Myocyte (in vitro differentiated cells): ENCODE results near the gene KCNIP2. TPM values are rescaled to one million over a fixed set of nuclear protein-coding genes. Genes with fewer than 3 reads are reported as not detected.
A peak's percentile ranks its signal among the peaks of the same experiment; 100 is the strongest.

Experiments
- DNase-seq: peaks from one replicate; pipeline ENCODE4 v3.0.0-alpha.2; 2012; ENCODE audit warnings: low read depth
- total RNA-seq: library from RNA; depleted of rRNA; stranded (reverse); fragments of >200 nt; gene quantifications from 2 replicates; pipeline ENCODE4 v1.2.3, GENCODE V29; 2014

KCNIP2 gene
- total RNA-seq, 1 donor from 2014 or later = 0.45 TPM

GRCh38 chr10:101783736-101784118 lies 59.9 kb downstream of the KCNIP2 start:
- DNase-seq = no peak

GRCh38 chr10:101782811-101783735 lies 60.5 kb downstream of the KCNIP2 start, which contains the start of gene NPM3:
Gene NPM3, minus strand, starts transcription at chr10:101783446. Its CDS starts 56 bp downstream, at chr10:101783390.
- peak; percentile 82 for DNase-seq

DNA sequence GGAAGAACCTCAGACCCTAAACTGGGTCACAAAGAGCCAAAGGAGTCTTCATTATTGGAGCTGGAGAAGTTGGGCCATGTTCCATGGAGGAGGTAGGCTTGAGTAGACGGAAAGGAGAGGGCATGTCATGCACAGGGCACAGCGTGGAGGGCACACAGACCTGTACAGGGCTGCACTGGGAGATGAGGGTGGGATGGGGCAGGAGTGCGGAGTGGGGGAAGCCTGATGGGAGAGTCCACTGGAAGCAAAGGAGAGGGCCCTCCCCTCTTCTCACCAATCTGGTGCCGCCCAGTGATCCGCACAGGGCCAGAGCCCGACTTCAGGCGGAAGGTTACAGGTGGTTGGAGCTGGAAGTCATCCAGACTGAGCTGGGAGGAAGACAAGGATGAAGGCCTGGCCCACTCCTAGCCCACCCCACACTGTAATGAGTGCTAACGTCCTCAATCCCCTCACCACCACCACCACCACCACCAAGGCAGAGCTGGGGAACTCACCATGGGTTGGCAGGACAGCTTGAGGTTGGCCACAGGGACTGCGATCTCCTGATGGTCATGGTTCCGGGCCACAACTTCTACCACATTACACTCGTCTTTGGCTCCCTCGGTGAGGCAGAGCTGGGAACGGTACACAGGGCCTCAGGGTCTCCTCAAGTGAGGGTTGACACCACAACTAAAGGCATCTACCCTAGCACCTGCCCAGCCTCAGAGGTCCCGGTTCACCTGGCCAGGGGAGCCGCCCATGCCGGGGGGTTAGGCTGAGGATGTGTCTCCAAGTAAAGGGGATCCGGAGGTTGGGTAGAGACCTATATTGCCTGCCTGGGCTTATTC lies 61.4 kb downstream of the KCNIP2 start:
- no peak for DNase-seq

- DNase-seq = no peak
These were observed 62.0 kb downstream of the KCNIP2 start for GRCh38 chr10:101781655-101781983.

DNA sequence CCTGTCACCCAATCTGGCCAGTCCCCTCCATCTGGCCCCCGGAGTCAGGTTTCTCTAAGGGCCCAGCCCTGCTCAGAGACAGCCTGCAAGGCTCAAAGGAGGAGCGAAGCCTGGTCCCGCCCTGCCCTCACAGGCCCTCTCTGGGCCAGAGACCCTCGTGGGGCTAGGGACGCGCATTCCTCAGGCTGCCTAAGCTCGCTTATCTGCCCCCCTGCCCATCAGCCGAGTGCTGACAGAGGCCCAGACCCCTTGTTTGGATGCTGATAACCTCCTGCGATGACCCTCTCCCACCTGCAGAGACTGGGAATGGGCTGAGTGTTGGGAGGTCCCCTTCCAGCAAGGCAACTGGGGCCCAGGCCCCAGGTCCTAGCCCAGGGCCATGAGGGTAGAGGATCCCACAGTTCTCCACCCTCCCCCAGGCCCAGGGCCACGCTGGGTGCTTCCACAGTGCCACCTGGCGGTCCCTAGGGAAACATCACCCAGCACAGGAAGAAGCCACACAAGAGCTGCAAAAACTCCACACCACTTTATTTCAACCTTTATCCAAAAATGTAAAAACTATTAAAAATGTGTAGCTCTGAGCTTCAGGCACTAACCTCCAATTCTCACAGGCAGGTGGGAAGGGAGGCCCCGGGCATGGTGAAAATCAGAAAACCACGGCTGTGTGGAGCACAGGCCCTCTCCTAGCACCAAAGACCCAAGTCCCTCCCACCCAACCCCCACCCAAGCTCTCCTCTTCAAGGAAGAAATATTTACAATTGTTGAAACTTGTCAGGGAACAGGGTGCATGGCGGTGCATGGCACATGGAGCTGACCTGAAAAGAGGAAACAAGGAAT lies 62.6 kb downstream of the KCNIP2 start:
- DNase-seq = peak; percentile 70

GRCh38 chr10:101780187-101780817 lies 63.3 kb downstream of the KCNIP2 start:
- DNase-seq = no peak

DNA sequence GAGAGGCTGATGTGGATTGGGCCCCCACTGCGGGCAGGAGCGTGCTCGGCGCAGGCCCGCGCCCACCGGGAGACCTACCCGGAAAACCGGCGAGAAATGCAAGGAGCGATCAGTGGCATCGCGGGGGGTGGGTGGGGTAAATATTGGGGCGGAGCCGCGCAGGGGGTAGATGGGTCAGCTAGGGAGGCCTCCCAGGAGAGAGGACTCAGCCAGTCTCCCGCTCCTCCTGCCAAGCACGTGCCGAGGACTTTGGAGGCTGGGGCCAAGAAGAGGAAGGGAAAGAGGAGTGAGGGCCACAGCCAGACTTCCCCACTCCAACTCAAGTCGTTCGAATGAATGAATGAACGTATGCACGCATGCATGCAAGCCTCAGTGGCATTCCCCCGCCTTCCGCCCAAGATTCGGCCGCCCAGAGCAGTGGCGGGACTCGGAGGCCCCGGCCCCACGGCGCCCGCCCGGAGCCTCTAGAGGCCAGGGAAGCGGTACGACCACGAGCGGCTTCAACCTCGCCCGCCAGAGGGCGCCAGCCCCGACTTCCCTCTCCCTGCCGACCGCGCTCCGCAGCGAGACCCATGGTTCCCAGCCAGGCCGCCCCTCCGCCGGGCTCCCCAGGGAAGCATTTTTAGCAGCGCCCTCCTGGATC lies 63.9 kb downstream of the KCNIP2 start:
- no peak for DNase-seq

DNA sequence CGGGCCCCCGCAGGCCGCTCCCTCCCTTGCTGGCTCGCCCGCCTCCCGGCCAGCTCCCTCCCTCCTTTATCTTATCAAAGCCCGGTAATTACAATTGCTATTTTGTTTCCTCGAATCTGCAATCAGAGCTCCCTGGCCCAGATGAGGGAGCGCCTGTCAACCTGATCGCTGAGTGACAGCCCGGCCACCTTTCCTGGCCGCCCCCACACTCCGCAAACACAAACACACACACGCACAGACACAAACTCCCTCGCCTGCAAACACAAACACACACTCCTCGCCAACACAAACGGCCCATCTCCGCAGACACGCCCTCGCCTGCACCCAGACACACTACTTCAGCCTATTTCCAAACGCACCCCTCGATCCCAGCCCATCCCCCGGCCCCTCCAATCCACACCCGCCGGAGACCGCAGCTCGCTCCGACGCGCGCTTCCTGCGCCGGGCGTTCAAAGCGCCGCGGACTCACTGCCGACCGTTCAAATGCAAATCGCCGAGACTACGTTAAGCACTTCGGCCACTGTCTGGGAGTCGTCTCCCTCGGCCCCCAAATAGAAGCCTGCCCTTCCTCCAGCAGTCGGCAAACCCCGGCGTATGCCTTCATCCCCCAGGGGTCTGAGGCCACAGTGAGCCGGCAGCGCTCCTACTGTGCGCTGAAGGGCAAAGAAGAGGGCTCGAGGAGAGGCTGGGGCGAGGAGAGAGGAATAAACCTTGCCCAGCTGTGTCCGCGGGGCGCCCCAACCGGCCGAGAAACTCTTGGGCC lies 64.6 kb downstream of the KCNIP2 start:
- no peak for DNase-seq

DNA sequence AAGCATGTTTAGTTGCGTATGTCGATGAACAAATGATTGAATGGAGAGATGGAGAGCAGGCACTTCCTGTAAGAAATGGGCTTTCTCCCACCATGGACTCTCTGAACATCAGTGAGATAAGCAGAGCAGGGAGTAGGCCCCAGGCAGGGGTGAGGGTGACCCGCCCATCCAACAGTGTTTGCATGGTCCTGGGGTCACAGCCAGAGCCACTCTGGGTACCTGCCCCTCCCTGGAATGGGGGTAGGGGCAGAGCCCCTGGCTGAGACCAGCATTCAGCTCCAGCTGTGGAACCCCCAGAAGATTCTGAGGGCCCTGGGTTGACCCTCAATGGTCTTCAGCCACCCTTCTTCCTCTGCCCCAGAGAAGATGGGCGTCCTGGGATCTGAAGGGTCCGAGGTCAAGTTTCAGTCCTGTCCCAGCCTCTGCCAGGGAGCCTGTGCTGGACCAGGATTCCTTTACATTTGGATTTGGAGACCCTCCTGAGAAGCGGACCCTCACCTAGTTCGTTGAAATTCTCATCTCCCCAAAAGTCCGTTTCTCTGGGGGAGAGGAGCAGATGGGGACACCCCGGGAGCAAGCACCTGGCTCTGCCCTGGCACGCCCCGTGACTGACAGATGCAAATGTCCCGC lies 65.3 kb downstream of the KCNIP2 start:
- no peak for DNase-seq

GRCh38 chr10:101777619-101778145 lies 65.9 kb downstream of the KCNIP2 start:
- no peak for DNase-seq

DNA sequence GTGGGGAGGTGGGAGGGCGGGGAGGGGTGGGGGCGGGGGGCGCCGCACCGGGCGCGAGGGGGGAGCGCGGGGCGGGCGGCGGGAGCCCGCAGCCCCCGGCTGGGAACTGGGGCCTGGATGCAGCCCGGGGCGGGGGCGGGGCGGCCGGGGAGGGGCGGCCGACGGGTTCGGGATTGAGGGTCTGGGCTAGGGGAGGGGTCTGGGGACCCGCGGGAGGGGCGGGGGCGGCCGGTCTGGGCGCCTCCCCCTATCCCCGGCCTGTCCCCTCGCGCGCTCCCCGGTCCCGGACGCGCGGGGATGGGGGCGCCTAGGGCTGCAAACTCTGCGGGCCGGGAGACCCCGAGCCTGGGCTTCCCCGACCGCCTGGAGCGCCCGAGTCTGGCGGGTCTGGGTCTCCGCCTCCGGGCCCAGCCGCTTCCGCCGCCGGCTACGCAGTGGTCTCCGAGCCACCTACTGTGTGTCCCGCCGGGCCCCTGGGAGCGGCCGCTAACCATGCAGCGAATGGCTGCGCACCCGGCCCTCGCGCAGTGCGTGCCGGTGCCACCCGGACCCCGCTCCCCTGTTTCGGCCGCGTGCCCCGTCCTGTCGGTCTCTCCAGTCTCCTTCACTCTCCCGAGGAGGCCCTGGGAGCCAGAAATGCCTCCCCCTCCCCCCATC lies 67.3 kb downstream of the KCNIP2 start:
- no peak for DNase-seq

Other genes with a start within 250 kb of the KCNIP2 start
- 27.7 and 35.1 TPM in 2 replicates for gene FBXW4, start 148.6 kb downstream of the KCNIP2 start, total RNA-seq
- gene FGF8, start 67.7 kb downstream of the KCNIP2 start, total RNA-seq = 0.35 TPM in 1 of 2 replicates, not detected in the other
- gene NPM3, start 60.4 kb downstream of the KCNIP2 start, total RNA-seq = 60.9 and 62.4 TPM in 2 replicates
- gene OGA, start 25.4 kb downstream of the KCNIP2 start, total RNA-seq = 77.9 and 89.4 TPM in 2 replicates
- 7.4 and 7.6 TPM in 2 replicates for gene ARMH3, start 212.4 kb upstream of the KCNIP2 start, total RNA-seq
- 34.2 and 37.8 TPM in 2 replicates for gene HPS6, start 221.5 kb upstream of the KCNIP2 start, total RNA-seq